ENCODE data around the gene CFAP65.

DNA sequence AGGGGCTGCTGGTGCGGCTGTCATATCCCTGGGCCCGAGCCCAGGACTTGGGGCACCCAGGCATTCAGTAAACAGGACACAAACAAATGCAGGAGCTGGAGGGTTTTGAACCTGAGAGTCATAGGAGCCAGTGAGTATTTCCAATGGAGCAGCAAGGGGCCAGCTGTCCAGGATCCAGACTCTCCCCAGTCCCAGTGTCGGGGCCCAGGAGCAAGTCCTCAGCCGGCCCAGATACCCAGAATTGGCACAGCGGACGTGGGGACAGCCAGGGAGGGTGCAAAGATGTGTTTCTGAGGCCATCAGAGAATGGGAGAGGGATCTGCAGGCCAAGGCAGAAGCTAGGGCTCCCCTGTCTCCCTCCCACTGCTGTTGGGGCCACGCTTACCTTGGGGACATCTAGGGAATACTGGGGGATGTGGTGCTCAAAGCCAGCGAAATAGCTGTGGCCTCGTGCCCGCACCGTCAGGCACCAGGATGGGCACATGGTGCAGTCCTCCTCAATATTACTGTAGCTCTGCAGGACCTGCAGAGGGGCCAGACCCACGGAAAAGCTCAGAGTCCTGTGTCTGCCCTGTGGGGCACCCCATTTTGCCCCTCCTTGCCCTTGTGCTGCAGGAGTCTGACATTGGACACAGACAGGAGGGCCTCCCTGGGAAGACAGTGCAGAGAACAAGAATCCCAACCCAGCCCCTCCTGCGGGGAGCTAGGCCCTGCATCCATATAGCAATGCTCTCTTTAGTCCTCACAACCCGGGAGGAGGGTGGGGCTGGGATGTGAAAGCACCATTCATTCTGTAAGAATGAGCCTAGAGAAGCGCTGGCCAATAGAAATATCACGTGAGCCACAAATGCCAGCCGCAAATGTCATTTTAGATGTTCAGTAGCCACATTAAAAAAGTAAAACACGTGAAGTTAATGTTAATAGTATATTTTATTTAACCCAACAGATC is 15.4 kb downstream of the CFAP65 start:
- TF ChIP-seq POLR2AphosphoS5 (IDR thresholded peaks at IDR 0.05; ENCODE audit: low read depth, low read length) (no peak), POLR2A (IDR thresholded peaks at IDR 0.05; ENCODE audit: low read depth, low read length) (no peak), TAF1 (IDR thresholded peaks at IDR 0.05; ENCODE audit: low read depth, low read length) (no peak), SPI1 (IDR thresholded peaks at IDR 0.05; ENCODE audit: low read depth, low read length) (no peak), POU2F2 (IDR thresholded peaks at IDR 0.05; ENCODE audit: low read depth, low read length) (no peak), PAX5 (IDR thresholded peaks at IDR 0.05; ENCODE audit: insufficient read depth, low read length, severe bottlenecking) (no peak)
